Bronchial epithelial cell (primary cell): Measurements from ENCODE around the gene TMEM106A. TPM values are rescaled to one million over a fixed set of nuclear protein-coding genes. Genes with fewer than 3 reads are reported as not detected.
"Not testable (repeated sequence)": the region's sequence is repeated elsewhere in the genome, so short reads cannot be mapped to it uniquely, and the experiment has no call there.

Experiments used
- DNase-seq: peaks from one replicate; pipeline ENCODE4 v3.0.0-alpha.2; 2010; ENCODE audit warnings: low read depth
- FAIRE-seq: peaks from 2 replicates; lab custom pipeline; 2011; peaks lifted over from hg19 to GRCh38; lab: Jason Lieb, UNC
- H3K27me3 ChIP-seq: 2 replicates; pipeline ENCODE4 v1.5.1; 2011; ENCODE audit warnings: low read length; ENCODE audit not compliant: control insufficient read depth, insufficient read depth
- H3K36me3 ChIP-seq: 2 replicates; pipeline ENCODE4 v1.5.1; 2011; ENCODE audit warnings: low read length; ENCODE audit not compliant: control insufficient read depth, insufficient read depth
- H3K4me3 ChIP-seq: 2 replicates; pipeline ENCODE4 v1.5.1; 2011; ENCODE audit warnings: mild to moderate bottlenecking, low read depth, low read length, control low read depth
- total RNA-seq: library from RNA; depleted of rRNA; stranded (reverse); fragments of >200 nt; gene quantifications from 2 replicates; pipeline ENCODE4 v1.2.1, GENCODE V29; 2014

The TMEM106A gene
- total RNA-seq, 1 donor from 2014 or later, result 0.26 TPM

GRCh38 chr17:43232021-43232699, 20.5 kb downstream of the TMEM106A start:
- not testable (repeated sequence) for H3K36me3 ChIP-seq, FAIRE-seq, H3K4me3 ChIP-seq, H3K27me3 ChIP-seq, DNase-seq

- H3K4me3 ChIP-seq, H3K36me3 ChIP-seq, H3K27me3 ChIP-seq, FAIRE-seq, DNase-seq: not testable (repeated sequence)
Observed at GRCh38 chr17:43233263-43233662, 21.6 kb downstream of the TMEM106A start.

- H3K36me3 ChIP-seq, DNase-seq, H3K4me3 ChIP-seq, H3K27me3 ChIP-seq, FAIRE-seq: not testable (repeated sequence)
Observed at GRCh38 chr17:43233877-43234276, 22.2 kb downstream of the TMEM106A start, which contains the start of gene RNU2-1. TSS of gene RNU2-1 (minus strand) at chr17:43233977.

- not testable (repeated sequence) for H3K4me3 ChIP-seq, H3K36me3 ChIP-seq, DNase-seq, FAIRE-seq, H3K27me3 ChIP-seq
Observed at GRCh38 chr17:43239597-43239996, 27.9 kb downstream of the TMEM106A start.

GRCh38 chr17:43240596-43241352, 29.1 kb downstream of the TMEM106A start:
- not testable (repeated sequence) for DNase-seq, FAIRE-seq, H3K4me3 ChIP-seq, H3K27me3 ChIP-seq, H3K36me3 ChIP-seq

GRCh38 chr17:43246456-43246855, 34.8 kb downstream of the TMEM106A start:
- H3K36me3 ChIP-seq, H3K27me3 ChIP-seq, FAIRE-seq, DNase-seq, H3K4me3 ChIP-seq: not testable (repeated sequence)

Other genes starting within 250 kb of the TMEM106A start
- gene AARSD1, start 247.4 kb upstream of the TMEM106A start, total RNA-seq, result 18.3 and 24.7 TPM in 2 replicates
- under 0.01 and 0.13 TPM in 2 replicates for gene PTGES3L, start 231.8 kb upstream of the TMEM106A start, total RNA-seq
- 10.3 and 11.8 TPM in 2 replicates for gene RUNDC1, start 231.3 kb upstream of the TMEM106A start, total RNA-seq
- gene RPL27, start 213.5 kb upstream of the TMEM106A start, total RNA-seq, result 1,341 and 1,431 TPM in 2 replicates
- 0.79 and 2.4 TPM in 2 replicates for gene IFI35, start 205.1 kb upstream of the TMEM106A start, total RNA-seq
- gene VAT1, start 189.5 kb upstream of the TMEM106A start, total RNA-seq, result 88.7 and 101 TPM in 2 replicates
- under 0.01 and 0.38 TPM in 2 replicates for gene RND2, start 186.6 kb upstream of the TMEM106A start, total RNA-seq
- 3.4 and 4.1 TPM in 2 replicates for gene BRCA1, start 86.5 kb upstream of the TMEM106A start, total RNA-seq
- gene NBR1, start 40.7 kb upstream of the TMEM106A start, total RNA-seq, result 51.9 and 74.5 TPM in 2 replicates
- not detected in 2 replicates for gene CCDC200, start 16.7 kb downstream of the TMEM106A start, total RNA-seq
- gene RNU2-1, start 22.1 kb downstream of the TMEM106A start, total RNA-seq, result not detected in 2 replicates
- gene ARL4D, start 187.1 kb downstream of the TMEM106A start, total RNA-seq, result 71.1 and 90.3 TPM in 2 replicates